ENCODE measurements around the gene SMS.
A peak's percentile ranks its signal among the peaks of the same experiment; 100 is the strongest.

Gene SMS

GRCh38 chrX:21940356-21940829, at the start of gene SMS:
Gene SMS (plus strand): TSS chrX:21940709. CDS start chrX:21940825, 116 bp downstream.
- DNase-seq (ENCODE audit: low read depth in 2 of 2) = peak; percentile 48 to 57

- DNase-seq (ENCODE audit: low read depth in 2 of 2) = no peak
These were observed 35.2 kb upstream of the SMS start for GRCh38 chrX:21905313-21905712.

- no peak for DNase-seq (ENCODE audit: low read depth in 2 of 2)
These were observed 34.6 kb upstream of the SMS start for GRCh38 chrX:21905953-21906352.

GRCh38 chrX:21907260-21907659, 33.2 kb upstream of the SMS start:
- no peak for DNase-seq (ENCODE audit: low read depth in 2 of 2)

GRCh38 chrX:21911481-21911880, 29.0 kb upstream of the SMS start:
- no peak for DNase-seq (ENCODE audit: low read depth in 2 of 2)

- DNase-seq (ENCODE audit: low read depth in 2 of 2) = no peak
These were observed 28.3 kb upstream of the SMS start for GRCh38 chrX:21912220-21912619.

- DNase-seq (ENCODE audit: low read depth in 2 of 2) = no peak
These were observed 27.5 kb upstream of the SMS start for GRCh38 chrX:21912989-21913388.

- no peak for DNase-seq (ENCODE audit: low read depth in 2 of 2)
These were observed 14.4 kb upstream of the SMS start for GRCh38 chrX:21926116-21926515.

GRCh38 chrX:21926527-21927278, 13.8 kb upstream of the SMS start:
- DNase-seq (ENCODE audit: low read depth in 2 of 2) = no peak

- DNase-seq (ENCODE audit: low read depth in 2 of 2) = no peak
These were observed 11.3 kb upstream of the SMS start for GRCh38 chrX:21929209-21929608.

GRCh38 chrX:21930986-21931385, 9.5 kb upstream of the SMS start:
- no peak for DNase-seq (ENCODE audit: low read depth in 2 of 2)

GRCh38 chrX:21932292-21933002, 8.1 kb upstream of the SMS start:
- no peak for DNase-seq (ENCODE audit: low read depth in 2 of 2)

GRCh38 chrX:21933077-21933476, 7.4 kb upstream of the SMS start:
- DNase-seq (ENCODE audit: low read depth in 2 of 2) = no peak

GRCh38 chrX:21934414-21934813, 6.1 kb upstream of the SMS start:
- DNase-seq (ENCODE audit: low read depth in 2 of 2) = no peak

- DNase-seq (ENCODE audit: low read depth in 2 of 2) = no peak
These were observed 603 bp upstream of the SMS start for GRCh38 chrX:21939906-21940305.

GRCh38 chrX:21943460-21944135, 3.1 kb downstream of the SMS start:
- DNase-seq (ENCODE audit: low read depth in 2 of 2) = no peak

- DNase-seq (ENCODE audit: low read depth in 2 of 2) = no peak
These were observed 3.7 kb downstream of the SMS start for GRCh38 chrX:21944136-21944615.

- no peak for DNase-seq (ENCODE audit: low read depth in 2 of 2)
These were observed 6.6 kb downstream of the SMS start for GRCh38 chrX:21946925-21947641.

GRCh38 chrX:21947671-21948070, 7.2 kb downstream of the SMS start:
- no peak for DNase-seq (ENCODE audit: low read depth in 2 of 2)

- no peak for DNase-seq (ENCODE audit: low read depth in 2 of 2)
These were observed 8.5 kb downstream of the SMS start for GRCh38 chrX:21948897-21949578.

GRCh38 chrX:21949689-21950088, 9.2 kb downstream of the SMS start:
- no peak for DNase-seq (ENCODE audit: low read depth in 2 of 2)
